Spleen (tissue), 7 donors: ENCODE measurements around the gene GAS6.

Experiments
- CTCF ChIP-seq, 11 experiments: fragments of 200-600 bp in 7 of 11; fragments of 450-650 bp in 4 of 11; sonication (generic) in 4 of 11; IDR thresholded peaks in 8 of 11; conservative IDR thresholded peaks in 3 of 11; 1 replicate in 7 of 11; 2 replicates in 4 of 11; pipeline versions ENCODE4 v1.4.0 to v1.8.0; 2016 to 2021; ENCODE audit warnings: antibody characterized with exemption in 11 of 11, inconsistent platforms in 4 of 11, mild to moderate bottlenecking in 1 of 11
- POLR2A ChIP-seq, 3 donors: fragments of 450-650 bp; IDR thresholded peaks; one replicate each; pipeline ENCODE4 v1.5.1; 2017; ENCODE audit warnings: antibody characterized with exemption in 3 of 3, mild to moderate bottlenecking in 1 of 3
- donor health status: DM: no; HTN: no; CAD: no; lungs with moderate emphysema.
- donor health status: DM: no; HTN: no; CAD: no.
- donor health status: DM: no; HTN: no; CAD: no.

DNA sequence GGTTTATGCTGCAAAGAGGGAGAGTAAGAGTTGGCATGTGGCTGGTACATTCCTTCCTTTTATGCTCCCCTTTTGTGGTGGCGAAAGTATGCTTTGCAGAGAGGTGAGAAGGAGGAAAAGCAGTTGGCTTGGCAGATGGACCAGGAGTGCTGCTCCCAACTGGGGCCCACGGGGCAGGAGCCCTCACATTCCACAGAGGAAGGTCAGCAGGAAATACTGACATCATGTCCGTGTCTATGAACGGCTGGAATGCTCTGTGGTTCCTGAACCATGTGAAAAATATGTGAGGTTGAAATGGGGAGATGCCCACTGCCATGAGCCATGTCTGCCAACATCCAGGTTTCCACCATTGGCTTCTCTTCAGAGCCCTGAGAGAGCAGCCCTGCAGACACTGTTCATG lies 33.3 kb upstream of the GAS6 start:
- TF ChIP-seq CTCF (IDR thresholded peaks at IDR 0.05 in 8 of 11, conservative IDR thresholded peaks at IDR 0.05 in 3 of 11) = no peak
- TF ChIP-seq POLR2A (IDR thresholded peaks at IDR 0.05) = no peak
